Mesendoderm (in vitro differentiated cells): ENCODE data around the gene EPS8.

Experiments
- DNase-seq: peaks from one replicate; pipeline ENCODE4 v3.0.0; 2013
- H2AK5ac ChIP-seq: 2 replicates; pipeline ENCODE4 v1.6.1; 2013; ENCODE audit warnings: low read length, inconsistent platforms
- H2BK120ac ChIP-seq: 2 replicates; pipeline ENCODE4 v1.6.1; 2013; ENCODE audit warnings: low read depth, mild to moderate bottlenecking, low read length, moderate library complexity, mixed read lengths
- H2BK15ac ChIP-seq: replicated peaks from 2 replicates; pipeline ENCODE4 v1.6.1; 2013; ENCODE audit warnings: low read depth, mild to moderate bottlenecking, moderate library complexity
- H2BK5ac ChIP-seq: 2 replicates; pipeline ENCODE4 v1.6.1; 2013; ENCODE audit warnings: low read length, inconsistent platforms
- H3K18ac ChIP-seq: 2 replicates; pipeline ENCODE4 v1.6.1; 2013; ENCODE audit warnings: mild to moderate bottlenecking, low read length, mixed read lengths
- H3K23ac ChIP-seq: one replicate; pipeline ENCODE4 v1.6.1; 2013; ENCODE audit warnings: low read length
- H3K27ac ChIP-seq: 2 replicates; pipeline ENCODE4 v1.5.1; 2013; ENCODE audit warnings: low read depth, mild to moderate bottlenecking, inconsistent platforms, low read length, moderate library complexity
- H3K27me3 ChIP-seq: 2 replicates; pipeline ENCODE4 v1.6.1; 2013; ENCODE audit warnings: low read length, control low read depth, mild to moderate bottlenecking, inconsistent platforms; ENCODE audit not compliant: insufficient read depth, poor library complexity
- H3K36me3 ChIP-seq: 2 replicates; pipeline ENCODE4 v1.6.1; 2013; ENCODE audit warnings: low read length, inconsistent platforms; ENCODE audit not compliant: control insufficient read depth, insufficient read depth
- H3K4ac ChIP-seq: one replicate; pipeline ENCODE4 v1.6.1; 2013; ENCODE audit warnings: low read depth, mild to moderate bottlenecking, low read length, moderate library complexity
- H3K4me1 ChIP-seq: 2 replicates; pipeline ENCODE4 v1.6.1; 2013; ENCODE audit warnings: low read depth, low read length, inconsistent platforms; ENCODE audit not compliant: control insufficient read depth
- H3K4me2 ChIP-seq: 2 replicates; pipeline ENCODE4 v1.6.1; 2013; ENCODE audit warnings: low read length
- H3K4me3 ChIP-seq: 2 replicates; pipeline ENCODE4 v1.5.1; 2013; ENCODE audit warnings: mild to moderate bottlenecking, low read length
- H3K56ac ChIP-seq: one replicate; pipeline ENCODE4 v1.6.1; 2013; ENCODE audit warnings: low read length
- H3K79me1 ChIP-seq: 2 replicates; pipeline ENCODE4 v1.6.1; 2013; ENCODE audit warnings: low read length, inconsistent platforms
- H3K79me2 ChIP-seq: 2 replicates; pipeline ENCODE4 v1.6.1; 2013; ENCODE audit warnings: mild to moderate bottlenecking, low read length; ENCODE audit not compliant: control insufficient read depth, insufficient read depth
- H3K9ac ChIP-seq: 2 replicates; pipeline ENCODE4 v1.6.1; 2013; ENCODE audit warnings: low read length, inconsistent platforms
- H4K5ac ChIP-seq: one replicate; pipeline ENCODE4 v1.6.1; 2013; ENCODE audit warnings: low read length
- H4K8ac ChIP-seq: one replicate; pipeline ENCODE4 v1.6.1; 2013; ENCODE audit warnings: low read depth, mild to moderate bottlenecking, control low read depth, low read length, moderate library complexity
- WGBS: extraction: QIAGEN DNeasy Blood & Tissue Kit; methylation state at CpG from one replicate; pipeline ENCODE4 v1.1.7; 2013; ENCODE audit warnings: low lambda C conversion rate, missing lambda C conversion rate; ENCODE audit not compliant: insufficient coverage; ENCODE audit errors: extremely low coverage; 5-methylcytosine and 5-hydroxymethylcytosine counted together

The EPS8 gene

DNA sequence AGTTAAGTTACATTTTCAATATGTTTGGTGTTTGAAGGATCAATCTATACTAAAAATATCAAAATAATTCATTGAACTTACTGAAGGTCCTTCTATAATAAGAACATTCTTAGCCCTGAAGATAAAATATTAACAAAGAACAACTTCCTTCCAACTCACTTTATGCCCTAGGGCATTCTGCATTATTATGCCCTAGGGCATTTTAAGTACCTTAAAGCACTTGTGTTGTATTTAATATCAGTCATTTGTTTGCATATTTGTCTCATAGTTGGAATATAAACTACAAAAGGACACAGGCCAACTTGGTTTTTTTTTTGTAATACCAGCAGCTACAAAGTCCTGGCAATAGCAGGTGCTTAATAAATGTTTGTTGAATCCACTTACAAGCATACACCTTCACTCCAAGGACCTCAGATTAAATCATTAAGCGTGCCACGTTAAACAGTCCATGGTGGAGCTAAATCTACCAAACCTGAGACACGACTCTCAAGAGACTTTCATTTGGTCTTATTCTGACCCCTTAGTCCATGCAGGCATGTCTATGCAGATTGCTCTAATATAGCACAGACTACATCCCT, 50.7 kb downstream of the EPS8 start:
- Histone ChIP-seq H3K79me2 (no peaks in the 10 kb centered on the region), H3K4me1 (no peaks in the 10 kb centered on the region), H3K4me2 (no peak overlapping the region), H2BK15ac (no peak overlapping the region), H3K27ac (no peak overlapping the region), H3K27me3 (no peaks in the 10 kb centered on the region), H3K4ac (no peak overlapping the region), H2BK5ac (no peak overlapping the region), H4K8ac (no peak overlapping the region), H2AK5ac (no peak overlapping the region), H3K18ac (no peak overlapping the region), H3K36me3 (no peaks in the 10 kb centered on the region), H3K9ac (no peak overlapping the region), H3K23ac (no peak overlapping the region), H3K4me3 (no peak overlapping the region), H3K56ac (no peak overlapping the region), H4K5ac (no peak overlapping the region), H3K79me1 (no peaks in the 10 kb centered on the region), H2BK120ac (no peak overlapping the region)
- DNase-seq: no peak
- no CpG with 5 or more reads among the region's 3 CpGs for WGBS

DNA sequence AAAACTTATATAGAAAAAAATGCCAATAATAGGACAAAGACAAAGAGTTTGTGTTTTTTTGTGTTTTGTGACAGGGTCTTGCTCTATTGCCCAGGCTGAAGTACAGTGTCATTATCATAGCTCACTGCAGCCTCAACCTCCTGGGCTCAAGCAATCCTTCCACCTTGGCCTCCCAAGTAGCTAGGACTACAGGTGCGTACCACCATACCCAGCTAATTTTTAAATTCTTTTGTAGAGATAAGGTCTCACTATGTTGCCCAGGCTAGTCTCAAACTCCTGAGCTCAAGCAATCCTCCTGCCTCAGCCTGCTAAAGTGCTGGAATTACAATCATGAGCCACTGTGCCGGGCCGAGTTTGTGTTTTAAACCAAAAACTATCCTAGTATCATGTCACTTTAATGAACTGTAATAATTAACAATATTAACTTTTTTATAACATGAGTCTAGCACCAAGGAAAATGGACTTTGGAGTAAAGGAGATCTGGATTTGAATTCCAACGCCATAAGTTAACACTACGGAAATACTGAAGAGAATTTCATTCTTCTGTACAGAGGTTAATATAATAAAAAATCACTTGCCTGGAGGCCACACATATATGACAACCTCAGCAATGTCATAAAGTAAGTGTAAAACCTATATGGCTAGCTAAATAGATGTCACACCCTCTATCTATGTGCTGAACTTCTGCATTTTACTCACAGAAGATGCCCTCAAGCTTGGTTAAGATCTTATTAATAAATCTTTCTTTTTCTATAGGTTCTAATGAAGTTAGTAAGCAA, 53.2 kb downstream of the EPS8 start:
- H3K4ac ChIP-seq: no peak overlapping the region
- H3K27me3 ChIP-seq: no peaks in the 10 kb centered on the region
- WGBS: no CpG with 5 or more reads among the region's 5 CpGs
- no peak overlapping the region for H3K18ac ChIP-seq
- H2AK5ac ChIP-seq: no peak overlapping the region
- no peak overlapping the region for H3K9ac ChIP-seq
- H2BK15ac ChIP-seq: no peak overlapping the region
- no peak overlapping the region for H3K27ac ChIP-seq
- H4K5ac ChIP-seq: no peak overlapping the region
- no peak for DNase-seq
- H3K79me1 ChIP-seq: no peaks in the 10 kb centered on the region
- no peaks in the 10 kb centered on the region for H3K4me1 ChIP-seq
- no peak overlapping the region for H3K4me2 ChIP-seq
- H2BK120ac ChIP-seq: no peak overlapping the region
- no peaks in the 10 kb centered on the region for H3K79me2 ChIP-seq
- H3K4me3 ChIP-seq: no peak overlapping the region
- H3K36me3 ChIP-seq: no peaks in the 10 kb centered on the region
- no peak overlapping the region for H3K56ac ChIP-seq
- no peak overlapping the region for H3K23ac ChIP-seq
- H4K8ac ChIP-seq: no peak overlapping the region
- H2BK5ac ChIP-seq: no peak overlapping the region

DNA sequence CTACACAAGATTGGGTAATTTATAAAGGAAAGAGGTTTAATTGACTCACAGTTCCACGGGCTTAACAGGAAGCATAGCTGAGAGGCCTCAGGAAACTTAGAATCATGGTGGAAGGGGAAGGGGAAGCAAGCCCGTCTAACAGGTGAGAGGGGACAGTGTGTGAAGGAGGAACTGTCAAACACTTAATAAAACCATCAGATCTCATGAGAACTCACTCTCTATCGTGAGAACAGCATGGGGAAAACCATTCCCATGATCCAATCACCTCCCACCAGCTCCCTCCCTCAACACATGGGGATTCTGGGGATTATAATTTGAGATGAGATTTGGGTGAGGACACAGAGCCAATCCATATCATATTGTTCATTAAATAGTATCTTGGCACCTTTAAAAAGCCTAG, 56.1 kb downstream of the EPS8 start:
- Histone ChIP-seq H3K23ac (no peak overlapping the region), H2AK5ac (no peak overlapping the region), H3K18ac (no peak overlapping the region), H3K4me2 (no peak overlapping the region), H3K4ac (no peak overlapping the region), H2BK15ac (no peak overlapping the region), H3K79me2 (no peaks in the 10 kb centered on the region), H2BK120ac (no peak overlapping the region), H4K8ac (no peak overlapping the region), H3K56ac (no peak overlapping the region), H2BK5ac (no peak overlapping the region), H3K36me3 (no peaks in the 10 kb centered on the region), H4K5ac (no peak overlapping the region), H3K9ac (no peak overlapping the region), H3K4me1 (no peaks in the 10 kb centered on the region), H3K79me1 (no peaks in the 10 kb centered on the region), H3K27me3 (no peaks in the 10 kb centered on the region), H3K4me3 (no peak overlapping the region), H3K27ac (no peak overlapping the region)
- DNase-seq: no peak
- no CpG with 5 or more reads among the region's 3 CpGs for WGBS

DNA sequence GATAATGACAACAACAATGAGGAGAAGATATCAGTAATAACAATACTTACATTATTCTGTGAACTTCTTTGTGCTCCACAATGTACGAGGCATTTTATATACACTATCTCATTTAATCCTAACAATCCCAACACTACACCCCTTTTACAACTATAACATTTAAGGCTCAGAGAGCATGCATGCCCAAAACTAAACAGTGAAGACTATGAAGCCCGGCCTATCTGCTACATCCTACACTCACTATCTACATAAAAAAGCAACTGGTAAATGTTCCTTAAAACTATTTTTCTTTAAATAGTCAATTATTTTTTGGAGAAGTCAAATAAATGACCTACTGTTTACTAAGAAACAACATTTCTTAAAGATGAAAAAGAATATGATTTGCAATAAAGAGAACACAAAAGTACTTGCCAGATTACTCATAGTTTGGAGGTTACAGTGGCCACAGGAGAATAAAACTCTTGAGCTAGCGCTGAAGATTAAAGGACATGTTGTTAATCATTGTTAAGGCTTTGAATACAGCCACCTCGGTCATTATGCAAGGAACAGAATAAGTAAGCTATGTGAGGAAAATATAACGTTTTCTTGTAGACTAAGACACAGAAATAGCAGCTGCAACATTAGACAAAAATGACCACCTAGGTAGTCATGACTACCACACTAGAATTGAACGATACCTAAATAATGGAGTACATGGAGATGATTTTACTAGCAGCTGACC, 56.7 kb downstream of the EPS8 start:
- H3K4me1 ChIP-seq: no peaks in the 10 kb centered on the region
- H3K18ac ChIP-seq: no peak overlapping the region
- H2BK5ac ChIP-seq: no peak overlapping the region
- H4K8ac ChIP-seq: no peak overlapping the region
- H3K9ac ChIP-seq: no peak overlapping the region
- no peak overlapping the region for H3K27ac ChIP-seq
- no peak overlapping the region for H3K4ac ChIP-seq
- no peaks in the 10 kb centered on the region for H3K79me1 ChIP-seq
- no peak overlapping the region for H4K5ac ChIP-seq
- no peak overlapping the region for H3K56ac ChIP-seq
- no peak overlapping the region for H3K4me3 ChIP-seq
- no peak overlapping the region for H2AK5ac ChIP-seq
- no peak overlapping the region for H3K23ac ChIP-seq
- no peak overlapping the region for H2BK15ac ChIP-seq
- 100% methylated on average over 1 of the region's 6 CpGs for WGBS
- no peaks in the 10 kb centered on the region for H3K36me3 ChIP-seq
- no peak overlapping the region for H3K4me2 ChIP-seq
- no peak for DNase-seq
- no peaks in the 10 kb centered on the region for H3K27me3 ChIP-seq
- no peak overlapping the region for H2BK120ac ChIP-seq
- no peaks in the 10 kb centered on the region for H3K79me2 ChIP-seq

DNA sequence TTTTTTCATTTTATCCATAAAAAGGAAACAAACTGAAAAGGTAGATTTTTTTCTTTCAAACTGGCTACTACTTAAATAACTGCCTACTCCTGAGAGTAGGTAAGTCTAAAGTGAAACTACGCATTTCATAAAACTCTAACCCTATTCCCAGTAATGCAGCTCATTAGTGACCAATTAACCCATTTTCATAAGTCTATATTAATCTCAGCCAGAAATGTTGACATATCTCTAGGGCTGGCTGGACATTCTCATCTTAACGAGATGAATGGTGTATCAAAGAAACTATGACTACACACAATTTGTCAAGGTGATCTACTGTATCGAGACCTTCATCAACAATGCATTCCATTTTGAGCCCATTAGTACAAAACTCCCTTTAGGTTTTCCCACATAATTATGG, 57.2 kb downstream of the EPS8 start:
- Histone ChIP-seq H3K23ac (no peak overlapping the region), H2AK5ac (no peak overlapping the region), H3K56ac (no peak overlapping the region), H3K4me1 (no peaks in the 10 kb centered on the region), H3K36me3 (no peaks in the 10 kb centered on the region), H2BK120ac (no peak overlapping the region), H3K18ac (no peak overlapping the region), H2BK15ac (no peak overlapping the region), H3K27ac (no peak overlapping the region), H3K4ac (no peak overlapping the region), H4K8ac (no peak overlapping the region), H4K5ac (no peak overlapping the region), H3K4me2 (no peak overlapping the region), H3K9ac (no peak overlapping the region), H2BK5ac (no peak overlapping the region), H3K4me3 (no peak overlapping the region), H3K27me3 (no peaks in the 10 kb centered on the region), H3K79me2 (no peaks in the 10 kb centered on the region), H3K79me1 (no peaks in the 10 kb centered on the region)
- DNase-seq: no peak
- WGBS: no CpG with 5 or more reads among the region's 3 CpGs
